ENCODE results near the gene KDM7A. TPM values are rescaled to one million over a fixed set of nuclear protein-coding genes. Genes with fewer than 3 reads are reported as not detected.

KDM7A gene
- total and polyA plus RNA-seq, 2 experiments from 2014 or later: 0.75 to 7.0 TPM

DNA sequence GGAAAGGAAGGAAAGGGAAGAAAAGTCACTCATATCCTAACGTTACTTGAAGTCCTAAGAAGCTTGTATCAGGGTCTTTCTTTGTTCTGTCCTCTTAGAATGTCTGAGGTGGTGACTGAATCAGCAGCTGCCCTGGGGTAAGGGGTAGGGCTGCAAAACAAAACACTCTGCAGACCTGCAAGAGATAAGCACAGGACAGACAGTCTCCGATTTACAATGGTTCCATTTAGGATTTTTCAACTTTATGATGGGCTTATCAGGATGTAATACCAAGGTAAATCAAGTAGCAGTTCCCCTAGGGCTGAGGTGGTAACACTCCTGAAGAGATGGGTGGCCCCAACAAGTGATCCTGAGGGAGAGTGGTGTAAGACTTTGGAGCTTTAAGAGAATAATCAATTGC lies 16.5 kb downstream of the KDM7A start:
- H3K79me2 ChIP-seq: peaks cover 76% of the 10 kb centered on the region
- DNase-seq (ENCODE audit: low spot score): no peak
- H3K27me3 ChIP-seq: no peaks in the 10 kb centered on the region
- H3K9me3 ChIP-seq (ENCODE audit: low read depth): no peaks in the 10 kb centered on the region
- H3K9me2 ChIP-seq (replicated peaks; ENCODE audit: insufficient read depth): no peaks in the 10 kb centered on the region
- peaks cover 6% of the 10 kb centered on the region for H3K4me1 ChIP-seq (ENCODE audit: insufficient read depth)
- WGBS (ENCODE audit: low lambda C conversion rate, missing lambda C conversion rate): 20% methylated on average over 2 of the region's 2 CpGs
- no peaks in the 10 kb centered on the region for H3K36me3 ChIP-seq (replicated peaks; ENCODE audit: insufficient read depth, low read depth)
- peaks cover 9% of the 10 kb centered on the region for H4K20me1 ChIP-seq (ENCODE audit: insufficient read depth, poor library complexity, severe bottlenecking)
- H3K4me2 ChIP-seq: peak overlapping the region; percentile 40
- TF ChIP-seq CTCF (IDR thresholded peaks at IDR 0.05; ENCODE audit: poor library complexity) (no peak), EZH2 (IDR thresholded peaks at IDR 0.05; ENCODE audit: borderline replicate concordance) (no peak), EZH2phosphoT487 (IDR thresholded peaks at IDR 0.05; ENCODE audit: low read depth, severe bottlenecking, unreplicated experiment) (no peak)
- no peak overlapping the region for H2AFZ ChIP-seq
- H3K27ac ChIP-seq: no peak overlapping the region
- H3K4me3 ChIP-seq: no peak overlapping the region

DNA sequence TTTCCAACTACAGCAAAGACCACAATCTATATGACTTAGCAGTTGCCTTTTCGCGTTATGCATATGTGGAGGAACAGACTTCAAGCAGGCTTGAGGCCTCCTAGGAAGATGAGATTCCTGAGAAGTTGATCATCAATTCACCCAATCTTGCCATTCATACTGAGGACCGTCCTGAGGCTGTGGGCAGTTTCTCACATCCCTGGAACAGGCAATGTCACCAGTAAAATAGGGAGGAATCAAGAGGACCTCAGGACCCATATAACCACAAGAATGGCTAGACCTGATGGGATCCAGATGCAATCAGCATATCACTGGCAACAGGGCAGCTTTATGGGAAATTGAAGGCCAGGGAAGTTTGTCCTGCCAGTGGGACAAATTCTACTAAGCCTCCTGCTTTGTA lies 17.3 kb downstream of the KDM7A start:
- Histone ChIP-seq H3K4me3 (no peak overlapping the region), H3K4me2 (no peak overlapping the region), H3K36me3 (replicated peaks; ENCODE audit: insufficient read depth, low read depth) (no peaks in the 10 kb centered on the region), H2AFZ (no peak overlapping the region), H3K79me2 (peaks cover 74% of the 10 kb centered on the region), H3K9me2 (replicated peaks; ENCODE audit: insufficient read depth) (no peaks in the 10 kb centered on the region), H3K27ac (no peak overlapping the region), H3K9me3 (ENCODE audit: low read depth) (no peaks in the 10 kb centered on the region), H3K27me3 (no peaks in the 10 kb centered on the region), H3K4me1 (ENCODE audit: insufficient read depth) (peaks cover 6% of the 10 kb centered on the region), H4K20me1 (ENCODE audit: insufficient read depth, poor library complexity, severe bottlenecking) (peaks cover 9% of the 10 kb centered on the region)
- no peak for TF ChIP-seq EZH2phosphoT487 (IDR thresholded peaks at IDR 0.05; ENCODE audit: low read depth, severe bottlenecking, unreplicated experiment)
- TF ChIP-seq EZH2 (IDR thresholded peaks at IDR 0.05; ENCODE audit: borderline replicate concordance): no peak
- TF ChIP-seq CTCF (IDR thresholded peaks at IDR 0.05; ENCODE audit: poor library complexity): no peak
- 84% methylated on average over 3 of the region's 3 CpGs for WGBS (ENCODE audit: low lambda C conversion rate, missing lambda C conversion rate)
- DNase-seq (ENCODE audit: low spot score): no peak

DNA sequence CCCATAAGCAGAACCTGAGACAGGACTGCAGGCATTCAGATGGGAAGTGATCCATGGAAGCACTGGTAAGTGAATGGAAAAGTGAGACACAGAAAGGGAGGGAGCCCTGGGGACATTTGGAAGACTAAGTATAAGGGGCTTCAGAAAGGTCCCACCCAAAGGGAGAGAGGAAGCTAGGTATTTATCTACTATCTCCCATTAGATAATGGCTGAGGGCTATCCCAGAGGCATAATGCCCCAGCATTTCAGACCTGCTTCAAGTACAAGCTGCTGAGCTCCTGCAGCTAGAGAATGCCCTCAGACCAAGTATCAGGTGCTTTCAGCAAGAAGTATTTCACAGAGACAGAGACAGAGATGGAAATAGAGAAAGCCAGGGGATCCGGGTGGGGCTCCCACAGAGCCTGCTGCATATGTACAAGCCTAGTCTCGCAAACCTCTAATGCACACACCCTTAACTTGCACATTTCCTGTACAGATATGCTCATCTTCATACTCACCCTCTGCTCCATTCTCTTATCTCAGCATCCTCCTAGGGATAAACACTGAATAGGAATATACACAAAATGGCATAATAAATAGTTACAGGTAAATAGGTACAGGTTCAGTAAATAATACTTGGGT lies 20.2 kb downstream of the KDM7A start:
- H3K4me2 ChIP-seq: no peak overlapping the region
- peaks cover 6% of the 10 kb centered on the region for H3K4me1 ChIP-seq (ENCODE audit: insufficient read depth)
- H3K79me2 ChIP-seq: peaks cover 68% of the 10 kb centered on the region
- H2AFZ ChIP-seq: no peak overlapping the region
- TF ChIP-seq EZH2 (IDR thresholded peaks at IDR 0.05; ENCODE audit: borderline replicate concordance) (no peak), EZH2phosphoT487 (IDR thresholded peaks at IDR 0.05; ENCODE audit: low read depth, severe bottlenecking, unreplicated experiment) (no peak), CTCF (IDR thresholded peaks at IDR 0.05; ENCODE audit: poor library complexity) (no peak)
- H4K20me1 ChIP-seq (ENCODE audit: insufficient read depth, poor library complexity, severe bottlenecking): peaks cover 9% of the 10 kb centered on the region
- WGBS (ENCODE audit: low lambda C conversion rate, missing lambda C conversion rate): 89% methylated on average over 2 of the region's 2 CpGs
- H3K36me3 ChIP-seq (replicated peaks; ENCODE audit: insufficient read depth, low read depth): no peaks in the 10 kb centered on the region
- H3K27me3 ChIP-seq: no peaks in the 10 kb centered on the region
- H3K9me3 ChIP-seq (ENCODE audit: low read depth): no peaks in the 10 kb centered on the region
- no peaks in the 10 kb centered on the region for H3K9me2 ChIP-seq (replicated peaks; ENCODE audit: insufficient read depth)
- DNase-seq (ENCODE audit: low spot score): no peak
- H3K27ac ChIP-seq: no peak overlapping the region
- no peak overlapping the region for H3K4me3 ChIP-seq

Measured in hepatocyte (in vitro differentiated cells).